Hematopoietic multipotent progenitor cell treated with erythropoietin and hydrocortisone succinate and interleukin-3 and kit ligand, for 8 days (in vitro differentiated cells): ENCODE results near the gene METAP2.
"Not testable (repeated sequence)": the region's sequence is repeated elsewhere in the genome, so short reads cannot be mapped to it uniquely, and the experiment has no call there.

ENCODE experiments used
- DNase-seq: peaks from one replicate; pipeline ENCODE4 v3.0.0-alpha.2; 2015

METAP2 gene

DNA sequence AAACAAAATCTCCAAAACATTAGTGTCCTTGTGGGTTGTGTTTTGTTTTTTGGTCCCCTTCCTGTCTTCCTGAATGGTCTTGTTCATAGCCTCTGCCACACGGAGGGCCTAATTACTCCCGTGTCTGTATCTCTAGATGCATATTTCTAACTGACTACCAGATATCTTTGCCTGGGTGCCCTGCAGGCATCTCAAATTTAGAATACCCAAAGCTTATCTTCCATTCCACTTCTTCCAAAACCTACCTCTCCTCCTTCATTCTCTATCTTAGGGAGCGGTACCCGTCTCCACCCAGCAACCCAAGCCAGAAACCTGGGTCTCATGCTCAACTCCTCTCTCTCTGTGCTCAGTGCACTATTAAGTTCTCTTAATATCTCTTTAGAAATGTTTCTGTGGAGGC is 10.9 kb upstream of the METAP2 start:
- DNase-seq = peak; percentile 98

DNA sequence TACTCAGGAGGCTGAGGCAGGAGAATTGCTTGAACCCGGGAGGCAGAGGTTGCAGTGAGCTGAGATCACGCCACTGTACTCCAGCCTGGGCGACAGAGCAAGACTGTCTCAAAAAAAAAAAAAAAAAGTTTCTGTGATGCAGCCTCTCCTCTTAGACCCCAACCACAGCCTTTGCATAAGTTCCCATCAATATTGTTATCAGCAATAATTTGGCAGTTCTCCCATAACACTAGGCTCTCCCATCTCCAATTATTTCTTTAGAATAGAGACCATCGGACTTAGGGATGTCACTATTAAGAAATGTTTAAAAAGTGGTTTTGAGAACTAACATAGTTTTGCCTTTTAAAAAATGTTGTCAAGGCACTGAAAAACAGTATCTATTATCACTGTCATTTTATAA is 10.2 kb upstream of the METAP2 start:
- peak; percentile 67 for DNase-seq

DNA sequence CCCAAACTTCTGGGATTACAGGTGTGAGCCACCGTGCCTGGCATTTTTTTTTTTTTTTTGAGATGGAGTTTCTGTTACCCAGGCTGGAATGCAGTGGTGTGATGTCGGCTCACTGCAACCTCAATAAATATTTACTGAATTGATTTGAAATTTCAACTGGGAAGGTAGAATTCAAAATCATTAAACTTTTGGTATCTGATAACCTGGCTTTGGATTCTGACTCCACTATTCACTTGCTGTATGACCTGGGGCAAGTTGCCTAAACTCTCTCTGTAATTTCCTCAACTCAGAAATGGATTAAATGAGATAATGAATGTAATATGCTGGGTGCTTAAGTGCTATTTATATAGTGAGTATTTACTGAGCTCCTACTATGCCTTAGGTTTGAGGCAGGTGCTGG is 8.7 kb upstream of the METAP2 start:
- DNase-seq = no peak

DNA sequence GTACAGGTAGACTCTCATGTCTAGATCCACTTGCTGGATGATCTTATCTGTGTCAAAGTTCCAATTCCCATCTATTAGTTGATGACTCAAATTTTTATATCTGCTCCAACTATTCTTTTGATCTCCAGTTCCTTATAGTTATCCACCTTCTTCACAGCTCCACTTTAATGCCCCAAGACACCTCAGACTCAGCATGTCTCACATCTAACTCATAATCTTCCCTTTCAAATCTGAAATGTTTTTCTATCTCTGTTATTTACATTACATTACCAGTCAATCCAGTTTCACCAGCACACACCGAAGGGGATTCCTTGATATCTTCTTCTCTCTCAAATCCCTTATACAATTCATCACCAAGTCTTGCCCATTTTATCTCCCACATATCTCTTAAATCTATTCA is 3.7 kb upstream of the METAP2 start:
- no peak for DNase-seq

DNA sequence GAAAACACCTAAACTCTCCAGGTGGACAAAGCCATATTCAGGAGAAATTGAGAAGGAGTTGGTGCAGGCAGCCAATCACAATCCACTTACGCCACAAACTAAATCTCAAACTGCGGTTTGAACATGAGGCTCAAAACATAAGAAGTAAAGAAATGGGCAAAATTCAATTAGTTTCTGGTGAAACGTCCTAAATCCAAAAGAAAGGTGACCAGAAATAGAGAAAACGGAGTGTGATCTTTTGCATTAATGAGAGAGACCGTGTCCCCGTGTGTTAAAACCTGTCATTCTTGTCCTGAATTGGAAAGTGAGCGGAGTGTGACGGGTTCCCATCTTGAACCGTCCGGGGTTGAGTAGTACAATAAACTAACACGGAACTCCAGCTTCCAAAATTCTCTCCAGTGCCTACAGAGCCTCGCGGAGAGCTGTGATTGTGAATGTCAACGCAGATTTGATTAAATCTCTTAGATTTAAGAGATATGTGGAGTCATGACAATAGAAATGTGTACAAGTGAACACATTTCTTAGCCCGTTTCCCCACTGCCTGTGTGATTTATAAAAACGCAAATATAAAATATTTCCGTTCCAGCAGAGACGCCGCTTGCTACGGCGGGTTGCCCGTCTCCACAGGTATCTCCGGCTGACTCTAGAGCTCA is 595 bp upstream of the METAP2 start:
- DNase-seq = peak; percentile 67

DNA sequence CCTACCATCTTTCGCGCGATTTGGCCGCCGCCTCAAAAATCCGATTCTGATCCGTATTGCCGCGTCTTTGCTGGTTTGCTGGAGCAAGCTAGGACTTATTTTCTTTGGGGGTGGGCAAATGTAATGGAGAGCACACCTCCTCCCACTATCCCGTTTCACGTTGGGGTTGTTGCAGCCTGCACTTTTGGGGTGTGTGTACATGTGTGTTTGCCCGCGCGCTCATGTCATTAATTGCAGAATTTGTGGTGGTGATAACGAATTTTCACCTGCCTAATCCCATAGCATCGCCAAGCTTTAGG is 657 bp downstream of the METAP2 start:
- peak; percentile 38 for DNase-seq

DNA sequence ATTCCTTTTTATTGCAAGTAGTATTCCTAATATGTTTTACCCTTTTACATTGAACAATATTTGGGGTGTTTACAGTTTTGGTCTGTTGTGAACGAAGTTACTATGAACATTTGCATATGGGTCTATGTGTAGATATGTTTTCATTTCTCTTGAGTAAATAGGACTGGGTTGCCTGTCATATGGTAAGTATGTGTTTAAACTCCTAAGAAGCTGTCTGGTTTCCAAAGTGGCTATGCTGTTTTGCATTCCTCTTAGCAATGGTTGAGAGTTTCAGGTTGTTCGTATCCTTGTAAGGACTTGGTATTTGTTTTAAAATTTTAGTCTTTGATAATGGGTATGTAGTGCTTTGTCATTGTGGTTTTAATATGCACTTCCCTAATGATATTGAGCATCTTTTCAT is 6.3 kb downstream of the METAP2 start:
- peak; percentile 25 for DNase-seq

DNA sequence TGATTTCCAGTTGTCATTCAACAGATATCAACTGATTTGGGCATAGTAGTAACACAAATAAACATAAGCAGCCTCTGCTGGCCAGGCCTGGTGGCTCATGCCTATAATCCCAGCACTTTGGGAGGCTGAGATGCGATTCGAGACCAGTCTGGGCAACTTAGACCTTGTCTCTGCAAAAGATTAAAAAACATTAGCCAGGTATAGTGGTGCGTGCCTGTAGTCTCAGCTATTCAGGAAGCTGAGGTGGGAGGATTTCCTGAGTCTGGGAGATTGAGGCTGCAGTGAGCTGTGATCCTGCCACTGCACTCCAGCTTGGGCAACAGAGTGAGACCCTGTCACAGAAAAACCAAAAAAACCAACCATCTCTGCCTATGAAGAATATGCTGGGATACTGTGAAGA is 7.1 kb downstream of the METAP2 start:
- no peak for DNase-seq

DNA sequence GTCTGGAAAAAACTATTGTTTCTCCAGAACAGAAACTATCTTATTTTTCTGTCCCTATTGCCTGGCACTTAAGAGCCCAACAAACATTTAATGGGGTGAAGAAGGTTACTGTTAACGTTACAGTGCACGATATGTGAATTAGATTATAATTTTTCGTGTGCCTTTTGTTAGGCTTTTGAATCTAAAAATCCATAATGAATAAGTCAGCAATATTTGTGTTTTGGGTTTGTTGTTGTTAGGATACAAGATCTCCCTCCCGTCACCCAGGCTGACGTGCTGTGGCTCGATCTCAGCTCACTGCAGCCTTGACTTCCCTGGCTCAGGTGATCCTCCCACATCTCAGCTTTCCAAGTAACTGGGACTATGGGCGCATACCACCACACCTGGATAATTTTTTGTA is 7.9 kb downstream of the METAP2 start:
- no peak for DNase-seq

DNA sequence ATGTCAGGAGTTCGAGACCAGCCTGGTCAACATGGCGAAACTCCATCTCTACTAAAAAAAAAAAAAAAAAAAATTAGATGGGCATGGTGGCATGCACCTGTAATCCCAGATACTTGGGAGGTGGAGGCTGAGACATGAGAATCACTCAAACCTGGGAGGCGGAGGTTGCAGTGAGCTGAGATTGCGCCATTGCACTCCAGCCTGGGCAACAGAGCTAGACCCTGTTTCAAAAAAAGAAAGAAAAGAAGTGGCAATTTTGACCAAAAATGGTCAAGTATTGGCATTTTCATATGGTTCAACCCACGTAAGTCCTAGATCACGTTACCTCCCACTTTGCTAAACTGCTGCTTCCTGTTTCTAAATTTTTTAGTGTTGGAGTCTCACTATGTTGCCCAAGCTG is 8.6 kb downstream of the METAP2 start:
- DNase-seq = not testable (repeated sequence)

DNA sequence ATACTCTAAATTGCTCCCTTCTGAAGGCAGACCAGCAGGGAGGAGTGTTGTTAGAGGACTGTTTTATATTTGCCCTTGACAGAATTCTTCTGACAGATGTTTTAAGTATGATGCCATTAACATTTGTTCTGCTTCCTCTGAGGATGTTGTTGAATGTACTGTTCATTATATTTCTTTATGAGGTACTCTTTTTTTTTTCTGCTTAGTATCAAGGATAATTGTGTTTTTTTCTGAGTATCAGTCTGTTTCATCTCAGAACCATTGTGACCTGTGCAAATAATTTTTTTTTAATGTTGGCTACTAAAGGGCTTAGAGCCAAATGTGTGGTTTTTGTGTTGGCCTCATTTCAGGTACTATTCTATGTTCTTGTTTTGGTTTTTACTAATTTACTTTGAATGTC is 10.6 kb downstream of the METAP2 start:
- no peak for DNase-seq

DNA sequence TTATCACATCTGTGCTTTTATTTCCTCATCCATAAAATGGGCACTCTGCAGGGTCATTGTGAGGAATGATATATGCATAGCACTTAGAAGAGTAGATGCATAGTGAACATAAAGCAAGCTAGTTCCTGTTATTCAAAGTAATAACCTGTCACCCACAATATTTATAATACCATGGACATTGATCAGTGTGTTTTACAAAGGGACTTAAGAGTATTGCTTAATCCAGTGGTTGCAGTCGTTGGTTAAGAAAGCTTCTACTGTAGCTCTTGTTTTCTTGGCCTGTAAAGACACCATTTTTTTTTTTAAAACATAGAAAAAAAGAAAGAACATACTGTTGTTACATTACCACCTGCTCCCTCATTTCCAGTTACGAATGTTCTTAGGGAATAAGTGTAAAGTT is 13.1 kb downstream of the METAP2 start:
- no peak for DNase-seq

DNA sequence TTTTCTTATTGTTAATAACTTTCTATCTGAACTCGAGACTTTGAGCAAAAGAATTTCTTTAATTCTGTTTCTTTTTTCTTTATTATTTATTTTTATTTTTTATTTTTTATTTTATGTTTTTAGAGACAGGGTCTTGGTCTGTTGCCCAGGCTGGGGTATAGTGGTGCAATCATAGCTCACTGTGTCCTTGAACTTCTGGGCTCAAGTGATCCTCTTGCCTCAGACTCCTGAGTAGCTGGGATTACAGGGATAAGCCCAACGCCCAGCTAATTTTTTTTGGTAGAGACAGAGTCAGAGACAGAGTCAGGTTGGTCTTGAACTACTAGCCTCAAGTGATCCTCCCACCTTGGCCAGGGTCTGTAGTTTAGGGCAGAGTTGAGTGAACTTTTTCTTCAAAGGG is 18.5 kb downstream of the METAP2 start:
- no peak for DNase-seq

DNA sequence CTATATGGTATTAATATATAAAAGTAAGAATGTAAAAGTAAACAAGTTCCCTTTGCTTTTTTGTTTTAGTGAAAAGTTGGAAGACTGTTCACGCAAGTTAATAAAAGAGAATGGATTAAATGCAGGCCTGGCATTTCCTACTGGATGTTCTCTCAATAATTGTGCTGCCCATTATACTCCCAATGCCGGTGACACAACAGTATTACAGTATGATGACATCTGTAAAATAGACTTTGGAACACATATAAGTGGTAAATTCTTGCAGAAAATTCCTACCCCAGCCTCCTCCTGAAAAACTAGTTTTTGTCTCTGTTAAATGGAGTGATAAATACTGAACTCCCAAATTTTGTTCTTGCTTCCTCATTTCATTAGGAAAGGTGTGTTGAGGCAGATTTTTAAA is 20.9 kb downstream of the METAP2 start:
- DNase-seq = no peak

DNA sequence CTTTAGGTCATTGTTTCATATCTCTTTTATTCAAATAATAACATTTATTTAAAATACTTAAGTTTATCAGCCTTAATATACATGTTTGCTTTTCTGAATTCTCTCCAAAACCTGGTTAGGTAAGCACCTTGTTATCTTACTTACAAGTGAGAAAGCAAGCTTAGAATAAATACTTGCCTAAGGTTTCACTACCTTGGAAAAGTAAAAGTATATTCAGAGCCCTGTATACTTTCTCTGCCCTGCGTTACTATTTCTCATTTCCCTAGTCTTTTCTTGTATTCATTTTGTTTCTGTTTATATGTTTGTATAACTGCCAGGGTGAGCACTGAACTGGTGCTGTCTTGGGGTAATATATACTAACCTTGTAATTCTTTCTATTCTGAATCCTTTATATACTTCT is 21.5 kb downstream of the METAP2 start:
- DNase-seq = no peak

DNA sequence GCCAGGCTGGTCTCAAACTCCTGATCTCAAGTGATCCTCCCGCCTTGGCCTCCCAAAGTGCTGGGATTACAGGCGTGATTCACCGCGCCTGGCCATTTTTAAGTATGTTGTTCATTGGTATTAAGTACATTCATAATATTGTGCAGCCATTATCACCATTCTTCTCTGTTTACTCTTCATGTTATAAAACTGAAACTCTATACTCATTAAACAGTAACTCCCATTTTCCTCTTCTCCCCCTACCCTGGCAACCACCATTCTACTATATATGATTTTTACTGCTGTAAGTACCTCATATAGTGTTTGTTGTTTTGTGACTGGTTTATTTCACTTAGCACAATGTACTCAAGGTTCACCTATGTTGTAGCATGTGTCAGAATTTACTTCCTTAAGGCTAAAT is 23.1 kb downstream of the METAP2 start:
- DNase-seq = no peak

DNA sequence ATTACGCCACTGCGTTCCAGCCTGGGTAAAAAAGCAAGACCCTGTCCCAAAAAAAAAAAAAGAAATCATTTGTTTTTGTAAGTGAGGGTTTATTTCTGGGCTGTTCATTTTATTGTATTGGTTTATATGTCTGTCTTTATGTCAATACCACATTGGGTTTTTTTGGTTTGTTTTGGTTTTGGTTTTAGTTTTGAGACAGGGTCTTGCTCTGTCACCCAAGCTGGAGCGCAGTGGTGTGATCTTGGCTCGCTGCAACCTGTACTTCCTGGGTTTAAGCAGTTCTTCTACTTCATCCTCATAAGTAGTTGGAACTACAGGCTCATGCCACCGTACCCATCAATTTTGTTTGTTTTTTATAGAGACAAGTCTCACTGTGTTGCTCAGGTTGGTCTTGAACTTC is 25.0 kb downstream of the METAP2 start:
- no peak for DNase-seq

DNA sequence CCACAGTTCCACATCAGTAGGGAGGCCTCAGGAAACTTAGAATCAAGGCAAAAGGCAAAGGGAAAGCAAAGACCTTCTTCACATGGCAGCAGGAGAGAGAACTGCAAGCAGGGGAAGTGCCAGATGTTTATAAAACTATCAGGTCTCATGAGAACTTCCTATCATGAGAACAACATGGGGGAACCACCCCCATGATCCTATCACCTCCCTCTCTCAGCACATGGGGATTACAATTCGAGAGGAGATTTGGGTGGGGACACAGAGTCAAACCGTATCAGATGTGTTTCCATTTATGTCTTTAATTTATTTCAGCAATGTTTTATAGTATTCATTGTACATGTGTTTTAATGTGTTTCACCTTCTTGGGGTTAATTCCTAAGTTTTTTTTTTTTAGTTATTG is 25.8 kb downstream of the METAP2 start:
- DNase-seq = peak; percentile 62

DNA sequence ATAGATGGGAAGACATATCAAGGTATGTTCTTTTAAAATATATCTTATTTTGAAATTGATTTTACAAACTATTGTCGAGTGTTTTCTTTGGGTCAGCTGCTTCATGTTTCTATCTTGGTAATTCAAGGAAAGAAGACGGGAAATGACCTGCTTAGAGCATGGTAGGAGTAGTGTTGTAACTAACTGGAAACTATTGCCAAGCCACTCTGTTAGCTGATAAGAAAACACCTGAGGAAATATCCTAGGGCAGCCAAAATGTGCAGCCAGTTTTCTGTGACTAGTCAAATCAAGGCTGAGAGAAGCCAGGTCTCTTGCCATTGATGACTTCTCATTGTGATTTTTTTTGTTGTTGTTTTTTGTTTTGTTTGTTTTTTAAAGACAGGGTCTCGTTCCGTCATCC is 30.2 kb downstream of the METAP2 start:
- DNase-seq = no peak

DNA sequence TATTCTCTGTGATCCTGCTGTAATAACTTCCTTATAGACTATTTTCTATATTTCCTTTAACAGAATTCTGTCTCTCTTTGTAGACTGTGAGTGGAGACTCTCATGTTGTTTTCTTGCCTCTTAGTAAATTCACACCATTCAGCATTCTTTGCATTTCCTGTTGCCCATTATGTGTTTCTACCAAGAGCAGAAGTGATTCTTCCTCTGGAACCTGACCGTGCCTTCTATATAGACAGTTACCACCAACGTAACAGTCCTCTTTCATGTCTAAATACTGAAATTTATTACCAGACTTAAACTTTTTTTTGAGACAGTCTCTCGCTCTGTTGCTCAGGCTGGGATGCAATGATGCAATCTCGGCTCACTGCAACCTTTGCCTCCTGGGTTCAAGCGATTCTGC is 31.1 kb downstream of the METAP2 start:
- no peak for DNase-seq

DNA sequence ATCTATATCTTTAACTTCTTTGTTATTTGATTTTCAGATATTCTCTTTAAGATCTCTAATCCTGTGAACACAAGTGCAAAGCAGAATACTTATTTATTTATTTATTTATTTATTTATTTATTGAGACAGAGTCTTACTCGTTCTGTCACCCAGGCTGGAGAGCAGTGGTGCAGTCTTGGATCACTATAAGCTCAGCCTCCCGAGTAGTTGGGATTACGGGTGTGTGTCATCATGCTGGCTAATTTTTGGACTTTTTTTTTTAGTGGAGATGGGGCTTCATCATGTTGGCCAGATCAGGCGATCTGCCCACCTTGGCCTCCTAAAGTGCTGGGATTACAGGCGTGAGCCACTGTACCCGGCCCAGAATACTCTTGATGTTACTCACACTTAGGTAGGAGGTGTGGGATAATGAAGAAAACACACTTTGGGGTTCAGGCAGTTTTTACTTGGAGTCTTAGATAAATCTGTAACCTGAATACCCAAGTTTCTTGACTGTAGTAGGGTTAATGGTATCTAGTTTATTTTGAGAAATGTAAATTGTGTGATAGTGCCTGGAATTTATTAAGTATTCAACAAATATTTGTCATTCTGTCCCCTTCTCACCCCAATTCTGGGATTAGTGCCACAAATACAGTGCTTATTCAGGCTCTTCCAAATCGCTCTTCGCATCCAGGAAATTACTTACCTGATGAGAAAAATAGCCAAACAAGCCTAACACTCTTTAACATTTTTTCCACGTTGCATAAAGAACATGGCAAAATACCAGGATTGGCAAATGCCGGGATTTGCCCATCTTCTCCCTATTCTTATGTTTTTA is 33.0 kb downstream of the METAP2 start:
- DNase-seq = no peak

DNA sequence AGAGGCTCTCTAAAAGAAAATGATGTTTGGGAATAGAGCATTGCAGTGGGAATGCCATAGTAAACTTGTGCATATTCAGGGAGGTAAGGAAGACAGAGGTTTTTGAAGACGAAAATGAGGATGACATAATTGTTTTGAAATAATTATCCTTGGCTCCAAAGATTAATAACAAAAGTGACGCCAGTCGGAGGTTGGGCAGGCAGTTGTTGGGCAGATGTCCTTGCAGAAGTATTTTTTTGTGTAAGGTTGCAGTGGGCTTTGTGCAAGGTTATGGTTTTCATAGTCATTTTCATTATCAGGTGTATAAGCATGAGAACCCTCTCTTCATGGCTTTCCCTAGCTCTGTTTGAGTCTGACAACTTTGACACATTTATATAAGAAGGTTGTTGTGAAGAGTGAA is 35.3 kb downstream of the METAP2 start:
- DNase-seq = no peak

DNA sequence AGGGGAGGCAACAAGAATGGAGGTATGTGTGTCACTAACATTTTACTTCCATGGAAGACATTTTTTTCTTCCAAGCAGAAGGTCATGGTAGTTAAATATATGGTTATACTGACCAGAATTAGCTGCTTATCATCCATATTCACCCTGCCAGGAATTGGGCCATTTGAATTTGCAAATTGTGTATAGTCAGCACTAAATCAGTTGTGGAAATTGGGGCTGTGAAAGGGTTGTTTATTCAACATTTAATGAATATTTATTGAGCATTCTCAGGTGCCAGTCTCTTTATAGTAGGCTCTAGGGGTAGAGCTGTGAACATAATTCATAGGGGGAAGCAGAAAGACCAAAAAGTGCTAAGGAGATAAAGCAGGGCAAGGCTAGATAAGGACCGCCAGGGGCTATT is 38.0 kb downstream of the METAP2 start:
- no peak for DNase-seq

DNA sequence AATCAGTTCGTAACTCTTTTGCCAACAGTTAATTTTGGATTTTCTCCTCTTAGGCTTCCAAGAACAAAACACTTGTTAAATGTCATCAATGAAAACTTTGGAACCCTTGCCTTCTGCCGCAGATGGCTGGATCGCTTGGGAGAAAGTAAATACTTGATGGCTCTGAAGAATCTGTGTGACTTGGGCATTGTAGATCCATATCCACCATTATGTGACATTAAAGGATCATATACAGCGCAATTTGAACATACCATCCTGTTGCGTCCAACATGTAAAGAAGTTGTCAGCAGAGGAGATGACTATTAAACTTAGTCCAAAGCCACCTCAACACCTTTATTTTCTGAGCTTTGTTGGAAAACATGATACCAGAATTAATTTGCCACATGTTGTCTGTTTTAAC is 39.6 kb downstream of the METAP2 start:
- no peak for DNase-seq

DNA sequence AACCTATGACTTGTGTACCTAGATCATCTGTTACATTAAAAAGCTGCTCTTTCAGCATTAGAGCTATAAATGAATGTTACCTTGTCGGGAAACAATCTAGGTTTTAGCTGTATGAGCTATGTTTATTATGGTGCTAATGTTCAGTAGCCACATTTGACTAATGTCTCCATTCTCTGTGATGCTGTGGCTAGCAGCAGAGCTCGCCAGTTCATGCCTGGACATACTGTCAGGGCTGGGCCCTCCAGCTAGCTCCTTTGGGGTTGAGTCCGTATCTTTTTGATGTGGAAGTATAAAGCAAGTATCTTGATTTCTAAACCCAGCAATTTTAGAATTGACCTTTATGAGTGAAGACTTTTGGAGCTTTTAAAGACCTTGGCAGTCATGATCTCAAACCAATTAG is 41.2 kb downstream of the METAP2 start:
- no peak for DNase-seq
